Spleen (tissue), 7 donors: ENCODE measurements around the gene SNRNP27.

Experiments used
- CTCF ChIP-seq, 11 experiments: fragments of 200-600 bp in 7 of 11; fragments of 450-650 bp in 4 of 11; sonication (generic) in 4 of 11; IDR thresholded peaks in 8 of 11; conservative IDR thresholded peaks in 3 of 11; 1 replicate in 7 of 11; 2 replicates in 4 of 11; pipeline versions ENCODE4 v1.4.0 to v1.8.0; 2016 to 2021; ENCODE audit warnings: antibody characterized with exemption in 11 of 11, inconsistent platforms in 4 of 11, mild to moderate bottlenecking in 1 of 11
- POLR2A ChIP-seq, 3 donors: fragments of 450-650 bp; IDR thresholded peaks; one replicate each; pipeline ENCODE4 v1.5.1; 2017; ENCODE audit warnings: antibody characterized with exemption in 3 of 3, mild to moderate bottlenecking in 1 of 3
- POLR2AphosphoS5 ChIP-seq, 3 donors: sonication (generic); formaldehyde crosslinking; IDR thresholded peaks; one replicate each; pipeline ENCODE4 v1.5.1; 2017; ENCODE audit warnings: antibody characterized with exemption in 3 of 3
- donor health status: DM: no; HTN: no; CAD: no; lungs with moderate emphysema.
- donor health status: DM: no; HTN: no; CAD: no.
- donor health status: DM: no; HTN: no; CAD: no.

GRCh38 chr2:69918401-69918800 lies 24.6 kb downstream of the SNRNP27 start:
- TF ChIP-seq CTCF (IDR thresholded peaks at IDR 0.05 in 8 of 11, conservative IDR thresholded peaks at IDR 0.05 in 3 of 11) (no peak), POLR2AphosphoS5 (IDR thresholded peaks at IDR 0.05) (no peak), POLR2A (IDR thresholded peaks at IDR 0.05) (no peak)
